Measurements from ENCODE around the gene SERTAD4. TPM values are rescaled to one million over a fixed set of nuclear protein-coding genes. Genes with fewer than 3 reads are reported as not detected.

SERTAD4 gene
- total and polyA plus RNA-seq, 2 experiments from 2014 or later: 1.3 to 1.6 TPM

DNA sequence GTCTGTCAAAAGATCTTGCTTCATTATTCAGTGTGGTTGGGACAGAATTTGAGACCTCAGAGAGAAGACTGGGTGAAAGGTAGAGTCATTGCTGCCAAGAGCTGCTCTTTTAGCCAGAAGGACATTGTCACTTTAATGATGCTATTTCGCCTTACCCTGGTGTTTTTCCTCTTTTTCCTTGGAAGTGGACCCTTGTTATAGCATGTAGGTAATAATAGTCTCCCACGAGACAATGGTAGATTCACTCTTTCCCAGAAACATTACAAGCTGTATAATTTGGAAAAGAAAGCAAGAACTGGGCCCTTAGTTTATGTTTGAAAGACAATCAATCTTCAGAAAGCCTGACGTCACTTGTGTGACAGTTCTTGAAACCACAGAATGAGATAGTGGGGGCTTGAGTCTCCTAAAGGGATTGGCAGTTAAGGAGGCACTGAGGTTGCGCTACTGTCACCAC is 3.8 kb downstream of the SERTAD4 start (continued):
- TF ChIP-seq, protein P1, sequence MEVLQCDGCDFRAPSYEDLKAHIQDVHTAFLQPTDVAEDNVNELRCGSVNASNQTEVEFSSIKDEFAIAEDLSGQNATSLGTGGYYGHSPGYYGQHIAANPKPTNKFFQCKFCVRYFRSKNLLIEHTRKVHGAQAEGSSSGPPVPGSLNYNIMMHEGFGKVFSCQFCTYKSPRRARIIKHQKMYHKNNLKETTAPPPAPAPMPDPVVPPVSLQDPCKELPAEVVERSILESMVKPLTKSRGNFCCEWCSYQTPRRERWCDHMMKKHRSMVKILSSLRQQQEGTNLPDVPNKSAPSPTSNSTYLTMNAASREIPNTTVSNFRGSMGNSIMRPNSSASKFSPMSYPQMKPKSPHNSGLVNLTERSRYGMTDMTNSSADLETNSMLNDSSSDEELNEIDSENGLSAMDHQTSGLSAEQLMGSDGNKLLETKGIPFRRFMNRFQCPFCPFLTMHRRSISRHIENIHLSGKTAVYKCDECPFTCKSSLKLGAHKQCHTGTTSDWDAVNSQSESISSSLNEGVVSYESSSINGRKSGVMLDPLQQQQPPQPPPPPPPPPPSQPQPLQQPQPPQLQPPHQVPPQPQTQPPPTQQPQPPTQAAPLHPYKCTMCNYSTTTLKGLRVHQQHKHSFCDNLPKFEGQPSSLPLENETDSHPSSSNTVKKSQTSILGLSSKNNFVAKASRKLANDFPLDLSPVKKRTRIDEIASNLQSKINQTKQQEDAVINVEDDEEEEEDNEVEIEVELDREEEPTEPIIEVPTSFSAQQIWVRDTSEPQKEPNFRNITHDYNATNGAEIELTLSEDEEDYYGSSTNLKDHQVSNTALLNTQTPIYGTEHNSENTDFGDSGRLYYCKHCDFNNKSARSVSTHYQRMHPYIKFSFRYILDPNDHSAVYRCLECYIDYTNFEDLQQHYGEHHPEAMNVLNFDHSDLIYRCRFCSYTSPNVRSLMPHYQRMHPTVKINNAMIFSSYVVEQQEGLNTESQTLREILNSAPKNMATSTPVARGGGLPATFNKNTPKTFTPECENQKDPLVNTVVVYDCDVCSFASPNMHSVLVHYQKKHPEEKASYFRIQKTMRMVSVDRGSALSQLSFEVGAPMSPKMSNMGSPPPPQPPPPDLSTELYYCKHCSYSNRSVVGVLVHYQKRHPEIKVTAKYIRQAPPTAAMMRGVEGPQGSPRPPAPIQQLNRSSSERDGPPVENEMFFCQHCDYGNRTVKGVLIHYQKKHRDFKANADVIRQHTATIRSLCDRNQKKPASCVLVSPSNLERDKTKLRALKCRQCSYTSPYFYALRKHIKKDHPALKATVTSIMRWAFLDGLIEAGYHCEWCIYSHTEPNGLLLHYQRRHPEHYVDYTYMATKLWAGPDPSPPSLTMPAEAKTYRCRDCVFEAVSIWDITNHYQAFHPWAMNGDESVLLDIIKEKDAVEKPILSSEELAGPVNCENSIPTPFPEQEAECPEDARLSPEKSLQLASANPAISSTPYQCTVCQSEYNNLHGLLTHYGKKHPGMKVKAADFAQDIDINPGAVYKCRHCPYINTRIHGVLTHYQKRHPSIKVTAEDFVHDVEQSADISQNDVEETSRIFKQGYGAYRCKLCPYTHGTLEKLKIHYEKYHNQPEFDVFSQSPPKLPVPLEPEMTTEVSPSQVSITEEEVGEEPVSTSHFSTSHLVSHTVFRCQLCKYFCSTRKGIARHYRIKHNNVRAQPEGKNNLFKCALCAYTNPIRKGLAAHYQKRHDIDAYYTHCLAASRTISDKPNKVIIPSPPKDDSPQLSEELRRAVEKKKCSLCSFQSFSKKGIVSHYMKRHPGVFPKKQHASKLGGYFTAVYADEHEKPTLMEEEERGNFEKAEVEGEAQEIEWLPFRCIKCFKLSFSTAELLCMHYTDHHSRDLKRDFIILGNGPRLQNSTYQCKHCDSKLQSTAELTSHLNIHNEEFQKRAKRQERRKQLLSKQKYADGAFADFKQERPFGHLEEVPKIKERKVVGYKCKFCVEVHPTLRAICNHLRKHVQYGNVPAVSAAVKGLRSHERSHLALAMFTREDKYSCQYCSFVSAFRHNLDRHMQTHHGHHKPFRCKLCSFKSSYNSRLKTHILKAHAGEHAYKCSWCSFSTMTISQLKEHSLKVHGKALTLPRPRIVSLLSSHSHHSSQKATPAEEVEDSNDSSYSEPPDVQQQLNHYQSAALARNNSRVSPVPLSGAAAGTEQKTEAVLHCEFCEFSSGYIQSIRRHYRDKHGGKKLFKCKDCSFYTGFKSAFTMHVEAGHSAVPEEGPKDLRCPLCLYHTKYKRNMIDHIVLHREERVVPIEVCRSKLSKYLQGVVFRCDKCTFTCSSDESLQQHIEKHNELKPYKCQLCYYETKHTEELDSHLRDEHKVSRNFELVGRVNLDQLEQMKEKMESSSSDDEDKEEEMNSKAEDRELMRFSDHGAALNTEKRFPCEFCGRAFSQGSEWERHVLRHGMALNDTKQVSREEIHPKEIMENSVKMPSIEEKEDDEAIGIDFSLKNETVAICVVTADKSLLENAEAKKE (CRISPR knock-in tag; IDR thresholded peaks at IDR 0.05): no peak
- no peak for TF ChIP-seq STAT1 (IDR thresholded peaks at IDR 0.05; ENCODE audit: unreplicated experiment)
- TF ChIP-seq EZH2phosphoT487 (IDR thresholded peaks at IDR 0.05; ENCODE audit: unreplicated experiment): no peak

DNA sequence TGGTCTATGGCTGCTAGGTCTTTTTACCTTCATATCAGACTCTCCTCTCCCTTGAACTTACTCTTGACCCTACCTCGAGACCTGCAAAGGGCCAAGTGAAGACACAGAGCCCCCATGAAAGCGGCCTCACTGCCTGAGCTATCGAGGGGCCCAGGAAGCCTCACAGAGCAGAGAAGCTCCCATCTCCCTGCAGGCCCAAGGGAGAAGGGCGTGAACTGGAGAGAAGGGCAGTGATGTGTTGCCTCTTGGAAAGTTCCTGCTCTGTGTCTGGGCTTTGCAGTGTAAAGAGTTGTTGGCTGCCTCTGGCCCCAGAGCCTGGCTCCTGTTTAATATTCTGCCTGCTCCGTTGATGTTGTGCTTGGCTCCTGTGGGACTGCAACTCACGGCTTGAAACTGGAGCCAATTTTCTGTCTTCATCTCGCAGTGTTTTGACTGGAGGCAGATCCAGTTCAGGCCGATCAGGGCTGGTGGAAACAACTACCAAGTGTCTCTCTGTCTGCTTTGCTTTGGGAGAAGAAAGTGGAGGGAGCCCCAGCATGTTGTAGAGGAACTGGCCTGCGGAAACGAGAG is 4.3 kb downstream of the SERTAD4 start:
- Mint-ChIP-seq H3K36me3 (ENCODE audit: low read depth) (no peaks in the 10 kb centered on the region; the same call in 2 of the 3 replicates), H3K4me1 (peaks cover 31% of the 10 kb centered on the region), H3K4me3 (no peak overlapping the region; the same call in 2 of the 3 replicates), H3K27me3 (ENCODE audit: insufficient read depth, low read depth, poor library complexity) (peaks cover 28% of the 10 kb centered on the region), H3K9me3 (no peaks in the 10 kb centered on the region), H3K27ac (no peak overlapping the region)
- peak overlapping the region; percentile 66 for H2AFZ ChIP-seq
- no peak overlapping the region for H3K27ac ChIP-seq (ENCODE audit: low read depth)
- no peaks in the 10 kb centered on the region for H3K36me3 ChIP-seq (ENCODE audit: insufficient read depth)
- no peak overlapping the region for H3K4me3 ChIP-seq
- H3K27me3 ChIP-seq (ENCODE audit: insufficient read depth): peaks cover 54% of the 10 kb centered on the region
- H3K79me2 ChIP-seq (replicated peaks; ENCODE audit: insufficient read depth): no peaks in the 10 kb centered on the region
- peaks cover 5% of the 10 kb centered on the region; the same call in 1 of the 2 replicates for H3F3A ChIP-seq (replicated peaks; ENCODE audit: low read depth)
- H3K4me2 ChIP-seq: peak overlapping the region; percentile 55; the same call in 1 of the 2 replicates
- DNase-seq (ENCODE audit: low spot score) (no peak), ATAC-seq (no peak)
- peaks cover 42% of the 10 kb centered on the region for H3K4me1 ChIP-seq (ENCODE audit: insufficient read depth)
- H3K9me2 ChIP-seq (ENCODE audit: insufficient read depth): no peaks in the 10 kb centered on the region
- H4K20me1 ChIP-seq (replicated peaks; ENCODE audit: insufficient read depth): no peaks in the 10 kb centered on the region
- TF ChIP-seq, protein P2, sequence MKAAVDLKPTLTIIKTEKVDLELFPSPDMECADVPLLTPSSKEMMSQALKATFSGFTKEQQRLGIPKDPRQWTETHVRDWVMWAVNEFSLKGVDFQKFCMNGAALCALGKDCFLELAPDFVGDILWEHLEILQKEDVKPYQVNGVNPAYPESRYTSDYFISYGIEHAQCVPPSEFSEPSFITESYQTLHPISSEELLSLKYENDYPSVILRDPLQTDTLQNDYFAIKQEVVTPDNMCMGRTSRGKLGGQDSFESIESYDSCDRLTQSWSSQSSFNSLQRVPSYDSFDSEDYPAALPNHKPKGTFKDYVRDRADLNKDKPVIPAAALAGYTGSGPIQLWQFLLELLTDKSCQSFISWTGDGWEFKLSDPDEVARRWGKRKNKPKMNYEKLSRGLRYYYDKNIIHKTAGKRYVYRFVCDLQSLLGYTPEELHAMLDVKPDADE (IDR thresholded peaks at IDR 0.05): no peak
- no peak for TF ChIP-seq EZH2 (IDR thresholded peaks at IDR 0.05; ENCODE audit: low read depth, unreplicated experiment)
- TF ChIP-seq, protein P3, sequence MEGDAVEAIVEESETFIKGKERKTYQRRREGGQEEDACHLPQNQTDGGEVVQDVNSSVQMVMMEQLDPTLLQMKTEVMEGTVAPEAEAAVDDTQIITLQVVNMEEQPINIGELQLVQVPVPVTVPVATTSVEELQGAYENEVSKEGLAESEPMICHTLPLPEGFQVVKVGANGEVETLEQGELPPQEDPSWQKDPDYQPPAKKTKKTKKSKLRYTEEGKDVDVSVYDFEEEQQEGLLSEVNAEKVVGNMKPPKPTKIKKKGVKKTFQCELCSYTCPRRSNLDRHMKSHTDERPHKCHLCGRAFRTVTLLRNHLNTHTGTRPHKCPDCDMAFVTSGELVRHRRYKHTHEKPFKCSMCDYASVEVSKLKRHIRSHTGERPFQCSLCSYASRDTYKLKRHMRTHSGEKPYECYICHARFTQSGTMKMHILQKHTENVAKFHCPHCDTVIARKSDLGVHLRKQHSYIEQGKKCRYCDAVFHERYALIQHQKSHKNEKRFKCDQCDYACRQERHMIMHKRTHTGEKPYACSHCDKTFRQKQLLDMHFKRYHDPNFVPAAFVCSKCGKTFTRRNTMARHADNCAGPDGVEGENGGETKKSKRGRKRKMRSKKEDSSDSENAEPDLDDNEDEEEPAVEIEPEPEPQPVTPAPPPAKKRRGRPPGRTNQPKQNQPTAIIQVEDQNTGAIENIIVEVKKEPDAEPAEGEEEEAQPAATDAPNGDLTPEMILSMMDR (conservative IDR thresholded peaks at IDR 0.05; ENCODE audit: low read depth in 2 of 2): no peak
